ENCODE data around the gene GASK1B.

GASK1B gene

GRCh38 chr4:158155656-158156356, 17.0 kb downstream of the GASK1B start:
- no peaks in the 10 kb centered on the region for H3K36me3 ChIP-seq
- H3K27me3 ChIP-seq = no peaks in the 10 kb centered on the region
- no peak overlapping the region for H3K27ac ChIP-seq
- no peak overlapping the region for H3K4me3 ChIP-seq
- H3K9ac ChIP-seq = no peak overlapping the region
- peak overlapping the region; percentile 6; the same call in 1 of the 2 replicates for H3K4me2 ChIP-seq
- H4K20me1 ChIP-seq = no peaks in the 10 kb centered on the region
- TF ChIP-seq Cebpa-rat (IDR thresholded peaks at IDR 0.05) = no peak
- no peaks in the 10 kb centered on the region for H3K9me3 ChIP-seq
- H3K4me1 ChIP-seq = peaks cover 9% of the 10 kb centered on the region

- Histone ChIP-seq H3K9ac (no peak overlapping the region), H3K4me1 (no peaks in the 10 kb centered on the region), H3K27me3 (no peaks in the 10 kb centered on the region), H3K4me2 (no peak overlapping the region), H3K4me3 (no peak overlapping the region), H4K20me1 (no peaks in the 10 kb centered on the region), H3K36me3 (no peaks in the 10 kb centered on the region), H3K27ac (no peak overlapping the region), H3K9me3 (no peaks in the 10 kb centered on the region)
- no peak for TF ChIP-seq Cebpa-rat (IDR thresholded peaks at IDR 0.05)
These were observed 25.7 kb downstream of the GASK1B start for GRCh38 chr4:158147151-158147550.

- Histone ChIP-seq H3K27ac (no peak overlapping the region), H3K36me3 (no peaks in the 10 kb centered on the region), H3K27me3 (no peaks in the 10 kb centered on the region), H3K9me3 (no peaks in the 10 kb centered on the region), H3K4me3 (no peak overlapping the region), H3K9ac (no peak overlapping the region), H3K4me2 (no peak overlapping the region), H3K4me1 (no peaks in the 10 kb centered on the region), H4K20me1 (no peaks in the 10 kb centered on the region)
- TF ChIP-seq Cebpa-rat (IDR thresholded peaks at IDR 0.05) = no peak
These were observed 26.1 kb downstream of the GASK1B start for GRCh38 chr4:158146736-158147135.

GRCh38 chr4:158139086-158139485, 33.7 kb downstream of the GASK1B start:
- Histone ChIP-seq H3K9me3 (no peaks in the 10 kb centered on the region), H3K4me2 (no peak overlapping the region), H3K9ac (no peak overlapping the region), H3K4me1 (no peaks in the 10 kb centered on the region), H3K27me3 (no peaks in the 10 kb centered on the region), H3K36me3 (no peaks in the 10 kb centered on the region), H3K27ac (no peak overlapping the region), H3K4me3 (no peak overlapping the region), H4K20me1 (no peaks in the 10 kb centered on the region)
- no peak for TF ChIP-seq Cebpa-rat (IDR thresholded peaks at IDR 0.05)

DNA sequence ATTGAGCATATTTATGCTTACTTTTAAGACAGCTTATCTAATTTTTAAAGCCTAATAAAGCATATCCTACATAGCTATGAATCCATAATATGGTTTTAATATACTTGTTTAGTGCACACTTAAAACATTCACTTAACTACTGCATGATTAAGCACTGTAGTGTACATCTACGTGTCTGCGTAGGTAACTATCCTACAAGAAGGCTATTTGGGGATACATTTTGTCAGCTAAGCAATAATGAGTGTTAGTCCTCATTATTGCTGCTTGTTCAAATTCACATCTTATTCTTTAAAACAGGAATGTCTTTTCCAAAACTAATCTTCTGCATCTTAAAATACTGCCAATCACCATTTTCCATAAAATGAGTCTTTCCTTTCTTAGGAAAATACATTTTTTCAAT, 38.6 kb downstream of the GASK1B start:
- H3K9me3 ChIP-seq = no peaks in the 10 kb centered on the region
- no peak overlapping the region for H3K27ac ChIP-seq
- H3K4me1 ChIP-seq = no peaks in the 10 kb centered on the region
- no peaks in the 10 kb centered on the region for H3K27me3 ChIP-seq
- no peak for TF ChIP-seq Cebpa-rat (IDR thresholded peaks at IDR 0.05)
- no peak overlapping the region for H3K4me2 ChIP-seq
- no peaks in the 10 kb centered on the region for H4K20me1 ChIP-seq
- H3K4me3 ChIP-seq = no peak overlapping the region
- no peak overlapping the region for H3K9ac ChIP-seq
- H3K36me3 ChIP-seq = no peaks in the 10 kb centered on the region

- H3K4me2 ChIP-seq = no peak overlapping the region
- no peak overlapping the region for H3K27ac ChIP-seq
- H3K27me3 ChIP-seq = no peaks in the 10 kb centered on the region
- no peaks in the 10 kb centered on the region for H4K20me1 ChIP-seq
- TF ChIP-seq Cebpa-rat (IDR thresholded peaks at IDR 0.05) = no peak
- no peak overlapping the region for H3K4me3 ChIP-seq
- H3K9me3 ChIP-seq = no peaks in the 10 kb centered on the region
- no peaks in the 10 kb centered on the region for H3K36me3 ChIP-seq
- H3K4me1 ChIP-seq = no peaks in the 10 kb centered on the region
- no peak overlapping the region for H3K9ac ChIP-seq
These were observed 39.3 kb downstream of the GASK1B start for GRCh38 chr4:158133551-158133950.

GRCh38 chr4:158131027-158131426, 41.8 kb downstream of the GASK1B start:
- TF ChIP-seq Cebpa-rat (IDR thresholded peaks at IDR 0.05) = no peak
- Histone ChIP-seq H3K4me1 (no peaks in the 10 kb centered on the region), H3K27ac (no peak overlapping the region), H3K4me3 (no peak overlapping the region), H3K36me3 (no peaks in the 10 kb centered on the region), H3K4me2 (no peak overlapping the region), H3K27me3 (no peaks in the 10 kb centered on the region), H3K9me3 (no peaks in the 10 kb centered on the region), H4K20me1 (no peaks in the 10 kb centered on the region), H3K9ac (no peak overlapping the region)

GRCh38 chr4:158130204-158130603, 42.6 kb downstream of the GASK1B start:
- H3K36me3 ChIP-seq = no peaks in the 10 kb centered on the region
- no peak overlapping the region for H3K27ac ChIP-seq
- no peak overlapping the region for H3K4me3 ChIP-seq
- no peaks in the 10 kb centered on the region for H3K9me3 ChIP-seq
- H3K27me3 ChIP-seq = no peaks in the 10 kb centered on the region
- no peaks in the 10 kb centered on the region for H3K4me1 ChIP-seq
- no peak for TF ChIP-seq Cebpa-rat (IDR thresholded peaks at IDR 0.05)
- no peaks in the 10 kb centered on the region for H4K20me1 ChIP-seq
- H3K4me2 ChIP-seq = no peak overlapping the region
- no peak overlapping the region for H3K9ac ChIP-seq

DNA sequence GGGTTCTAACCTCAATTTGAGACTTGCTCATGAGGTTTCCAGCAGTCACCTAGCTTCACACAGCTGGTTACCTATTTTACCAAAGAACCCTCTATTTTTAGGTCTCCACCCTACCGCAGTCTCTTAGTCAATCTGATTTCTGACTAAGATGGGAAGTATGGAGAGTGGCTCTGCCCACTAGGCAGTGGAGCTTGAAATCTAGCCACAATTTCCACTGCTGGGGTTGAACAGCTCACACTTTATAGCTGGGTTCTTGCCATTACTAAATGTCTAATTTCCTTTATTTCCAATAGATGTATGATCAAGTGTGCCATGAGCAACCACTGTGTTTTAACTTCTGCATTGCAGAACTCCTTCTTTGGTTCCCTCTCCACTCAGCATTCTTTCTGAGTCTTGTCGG, 43.1 kb downstream of the GASK1B start:
- no peaks in the 10 kb centered on the region for H3K9me3 ChIP-seq
- no peaks in the 10 kb centered on the region for H3K4me1 ChIP-seq
- H3K9ac ChIP-seq = no peak overlapping the region
- H3K4me3 ChIP-seq = no peak overlapping the region
- no peak overlapping the region for H3K27ac ChIP-seq
- H4K20me1 ChIP-seq = no peaks in the 10 kb centered on the region
- no peak overlapping the region for H3K4me2 ChIP-seq
- no peaks in the 10 kb centered on the region for H3K36me3 ChIP-seq
- H3K27me3 ChIP-seq = no peaks in the 10 kb centered on the region
- TF ChIP-seq Cebpa-rat (IDR thresholded peaks at IDR 0.05) = no peak

- no peaks in the 10 kb centered on the region for H4K20me1 ChIP-seq
- no peak overlapping the region for H3K4me2 ChIP-seq
- no peak overlapping the region for H3K4me3 ChIP-seq
- TF ChIP-seq Cebpa-rat (IDR thresholded peaks at IDR 0.05) = no peak
- no peak overlapping the region for H3K27ac ChIP-seq
- no peaks in the 10 kb centered on the region for H3K27me3 ChIP-seq
- no peaks in the 10 kb centered on the region for H3K4me1 ChIP-seq
- no peaks in the 10 kb centered on the region for H3K36me3 ChIP-seq
- H3K9me3 ChIP-seq = no peaks in the 10 kb centered on the region
- H3K9ac ChIP-seq = no peak overlapping the region
These were observed 44.3 kb downstream of the GASK1B start for GRCh38 chr4:158128540-158128939.

DNA sequence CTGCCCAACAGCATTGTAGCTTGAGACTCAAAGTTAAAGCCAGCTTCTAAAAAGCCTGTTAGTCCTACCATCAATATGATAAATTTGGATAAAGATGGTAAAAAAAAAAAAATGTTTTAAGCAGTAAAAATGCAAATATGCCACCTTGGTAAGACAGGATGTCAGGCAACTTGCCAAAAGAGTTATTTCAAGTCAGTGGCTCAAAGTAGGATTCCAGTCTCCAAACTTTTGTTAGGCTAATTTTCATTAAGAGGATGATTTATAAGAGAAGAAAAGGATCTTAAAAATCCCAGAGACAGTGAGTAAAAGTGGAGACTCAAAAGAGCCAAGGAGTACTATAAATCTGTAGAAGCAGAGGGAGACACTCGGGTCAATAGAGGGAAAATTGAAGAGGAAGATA, 47.5 kb downstream of the GASK1B start:
- Histone ChIP-seq H3K27me3 (no peaks in the 10 kb centered on the region), H3K4me2 (no peak overlapping the region), H3K9me3 (no peaks in the 10 kb centered on the region), H3K9ac (no peak overlapping the region), H4K20me1 (no peaks in the 10 kb centered on the region), H3K4me3 (no peak overlapping the region), H3K4me1 (no peaks in the 10 kb centered on the region), H3K27ac (no peak overlapping the region), H3K36me3 (no peaks in the 10 kb centered on the region)
- TF ChIP-seq Cebpa-rat (IDR thresholded peaks at IDR 0.05) = no peak
